Psoas muscle (tissue), 8 donors: Measurements from ENCODE around the gene SLC25A15. TPM values are rescaled to one million over a fixed set of nuclear protein-coding genes. Genes with fewer than 3 reads are reported as not detected.

Experiments used
- ATAC-seq, 4 donors: fragments of 200-7000 bp; cut with Tn5 transposase; one replicate each; pipeline ENCODE4 v1.9.1; 2020; ENCODE audit warnings: moderate library complexity in 3 of 4, mild to moderate bottlenecking in 2 of 4
- DNase-seq, 2 donors: peaks; one replicate each; pipeline ENCODE4 v3.0.0-alpha.2; 2020
- H3K27ac ChIP-seq: fragments of 200-600 bp; one replicate; pipeline ENCODE4 v1.8.0; 2022
- H3K27me3 ChIP-seq, 3 donors: fragments of 200-600 bp in 1 of 3; one replicate each; pipeline versions ENCODE4 v1.6.1 to v1.8.0; 2013 to 2022; ENCODE audit warnings: low read length in 2 of 3, mild to moderate bottlenecking in 2 of 3, moderate library complexity in 1 of 3; ENCODE audit not compliant: insufficient read depth in 3 of 3
- H3K36me3 ChIP-seq, 2 donors: fragments of 200-600 bp in 1 of 2; one replicate each; pipeline versions ENCODE4 v1.6.1 to v1.8.0; 2013 to 2022; ENCODE audit warnings: low read depth in 1 of 2, mild to moderate bottlenecking in 1 of 2, moderate library complexity in 1 of 2; ENCODE audit not compliant: insufficient read depth in 1 of 2
- H3K4me1 ChIP-seq: fragments of 200-600 bp; one replicate; pipeline ENCODE4 v1.8.0; 2022
- H3K4me3 ChIP-seq: fragments of 200-600 bp; one replicate; pipeline ENCODE4 v1.8.0; 2022; ENCODE audit warnings: mild to moderate bottlenecking
- H3K9me3 ChIP-seq: fragments of 200-600 bp; one replicate; pipeline ENCODE4 v1.8.0; 2022
- CTCF ChIP-seq: fragments of 200-600 bp; IDR thresholded peaks from one replicate; pipeline ENCODE4 v1.8.0; 2022; ENCODE audit warnings: antibody characterized with exemption
- WGBS, 3 donors: extraction: QIAGEN DNeasy Blood & Tissue Kit; methylation state at CpG; one replicate each; pipeline versions ENCODE4 v1.1.6 to v1.1.7; 2013; 5-methylcytosine and 5-hydroxymethylcytosine counted together
- intact Hi-C, 2 donors: fragments of 100-400 bp; cut with DNase I; formaldehyde crosslinking; loops; one replicate each; pipeline versions ENCODE4 v1.11.0 to v1.14.2; 2022
- polyA plus RNA-seq, 3 donors: library from polyadenylated mRNA; stranded (reverse); fragments of 200-250 nt; gene quantifications; one replicate each; pipeline ENCODE4 v1.2.3, GENCODE V29; 2013
- total RNA-seq, 4 donors: library from RNA; stranded (reverse); fragmentation: NEBNext Ultra II Directional in 2 of 4; extraction: Animal tissue kit (Norgen Biotek cat#: 25700) in 2 of 4; gene quantifications; one replicate each; pipeline versions ENCODE4 v1.2.1 to v1.2.4, GENCODE V29; 2021 to 2023
- donor health status: healthy with polysubstance abuse.
- donor health status: DM: no; HTN: no; CAD: no; lungs with moderate emphysema.
- donor health status: Bipolar disorder and iron deficiency.
- donor health status: healthy.
- donor health status: DM: yes; HTN: yes; CAD: no.
- donor health status: DM: no; HTN: no; CAD: no.
- donor health status: DM: no; HTN: no; CAD: no.
- donor health status: DM: yes; HTN: yes; CAD: no.

The SLC25A15 gene
- total and polyA plus RNA-seq, 7 donors, result 3.8 to 15.8 (median 5.0) TPM

GRCh38 chr13:40758811-40759210 is 30.6 kb upstream of the SLC25A15 start:
- no peaks in the 10 kb centered on the region for H3K9me3 ChIP-seq
- H3K27ac ChIP-seq, result no peak overlapping the region
- no peak for TF ChIP-seq CTCF
- 96 to 100% (median 98%) methylated on average over 4 of the region's 4 CpGs for WGBS, 3 donors
- H3K4me3 ChIP-seq, result no peak overlapping the region
- intact Hi-C loops, result no loop called here
- H3K36me3 ChIP-seq, result peaks cover 8 to 73% of the 10 kb centered on the region in 2 donors
- ATAC-seq, result no peak
- H3K4me1 ChIP-seq, result no peaks in the 10 kb centered on the region
- H3K27me3 ChIP-seq, result no peaks in the 10 kb centered on the region
- DNase-seq, result no peak

DNA sequence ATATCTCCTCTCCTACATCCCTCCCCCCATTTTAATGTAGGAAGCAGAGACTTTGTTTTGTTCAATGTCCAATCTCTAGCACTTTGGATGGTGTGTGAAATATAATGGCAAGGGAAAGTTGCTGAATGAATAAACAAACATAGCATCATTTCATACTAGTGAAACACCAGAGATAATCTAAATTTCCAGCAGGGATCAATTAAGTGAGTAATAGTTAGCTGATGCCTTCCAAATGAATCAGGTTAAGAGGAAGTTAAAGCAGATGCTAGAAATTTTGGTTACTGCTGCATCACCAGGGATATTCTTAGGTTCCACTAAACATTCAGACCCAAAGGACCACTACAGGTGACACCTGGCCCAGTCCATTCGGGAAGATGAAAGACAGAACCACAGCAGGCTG is 26.6 kb upstream of the SLC25A15 start:
- no peak for TF ChIP-seq CTCF
- no peak for DNase-seq
- no peak for ATAC-seq
- WGBS, 3 donors, result 59 to 95% (median 86%) methylated on average over 1 of the region's 1 CpG
- H3K4me3 ChIP-seq, result no peak overlapping the region
- intact Hi-C loops, result no loop called here
- H3K27ac ChIP-seq, result no peak overlapping the region
- peaks cover 8 to 64% of the 10 kb centered on the region in 2 donors for H3K36me3 ChIP-seq
- H3K27me3 ChIP-seq, result no peaks in the 10 kb centered on the region
- no peaks in the 10 kb centered on the region for H3K9me3 ChIP-seq
- no peaks in the 10 kb centered on the region for H3K4me1 ChIP-seq

GRCh38 chr13:40764587-40765403 is 24.6 kb upstream of the SLC25A15 start:
- 80 to 87% (median 85%) methylated on average over 3 of the region's 3 CpGs for WGBS, 3 donors

DNA sequence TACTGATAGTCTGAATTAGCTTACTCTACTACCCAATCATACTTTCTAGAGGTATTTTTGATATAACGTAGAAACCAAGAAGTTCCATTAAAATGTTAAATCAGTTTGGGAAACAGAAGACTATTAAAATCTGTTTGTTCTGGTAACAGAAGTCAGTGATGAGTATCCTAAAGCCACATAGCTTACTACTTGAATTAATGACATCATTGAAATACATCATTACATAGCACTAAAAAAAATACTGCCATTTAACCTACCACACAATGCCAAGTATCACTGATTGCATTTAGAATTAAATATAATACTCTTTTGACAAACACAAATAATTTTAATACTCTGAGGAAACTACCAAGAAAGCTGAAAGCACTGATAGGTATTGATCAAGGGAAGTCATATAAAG is 23.8 kb upstream of the SLC25A15 start:
- 92 to 98% (median 97%) methylated on average over 1 of the region's 1 CpG for WGBS, 3 donors
- DNase-seq, result no peak

More at GRCh38 chr13:40764587-40765403, 24.6 kb upstream of the SLC25A15 start:
- no peak overlapping the region for H3K27ac ChIP-seq
- H3K27me3 ChIP-seq, result no peaks in the 10 kb centered on the region
- TF ChIP-seq CTCF, result no peak
- ATAC-seq (no peak), DNase-seq (no peak)
- no peak overlapping the region for H3K4me3 ChIP-seq
- H3K4me1 ChIP-seq, result peaks cover 3% of the 10 kb centered on the region
- intact Hi-C loops, result no loop called here
- peaks cover 5 to 44% of the 10 kb centered on the region in 2 donors for H3K36me3 ChIP-seq
- no peaks in the 10 kb centered on the region for H3K9me3 ChIP-seq

More for the DNA sequence above, 23.8 kb upstream of the SLC25A15 start:
- peaks cover 9% of the 10 kb centered on the region for H3K4me1 ChIP-seq
- TF ChIP-seq CTCF, result no peak
- no peaks in the 10 kb centered on the region for H3K27me3 ChIP-seq
- no peaks in the 10 kb centered on the region for H3K9me3 ChIP-seq
- H3K4me3 ChIP-seq, result no peak overlapping the region
- H3K27ac ChIP-seq, result no peak overlapping the region
- intact Hi-C loops, result no loop called here
- H3K36me3 ChIP-seq, result peaks cover 5 to 39% of the 10 kb centered on the region in 2 donors
- no peak for ATAC-seq
